H1 (cell line): ENCODE results near the gene GPT2.

Experiments used
- CHD1 ChIP-seq: IDR thresholded peaks from 2 replicates; pipeline ENCODE4 v1.6.1; 2012; ENCODE audit warnings: low read depth, low read length, improper control_type of control experiment
- CTCF ChIP-seq, 3 experiments: IDR thresholded peaks; 1 replicate in 2 of 3; 2 replicates in 1 of 3; pipeline versions ENCODE4 v1.5.1 to v1.6.1; 2011; ENCODE audit warnings: low read length in 3 of 3, mild to moderate bottlenecking in 3 of 3, inconsistent platforms in 2 of 3, low read depth in 1 of 3, moderate library complexity in 1 of 3; ENCODE audit not compliant: insufficient read depth in 1 of 3; ENCODE audit errors: control extremely low read depth in 1 of 3
- EGR1 ChIP-seq: IDR thresholded peaks from 2 replicates; pipeline ENCODE4 v1.6.1; 2011; ENCODE audit warnings: low read depth, low read length, borderline replicate concordance
- EZH2 ChIP-seq: fragments of 200-600 bp; sonication (generic); IDR thresholded peaks from 2 replicates; pipeline ENCODE4 v1.7.1; 2012; ENCODE audit warnings: low read depth, mild to moderate bottlenecking, moderate library complexity, low read length, inconsistent platforms; ENCODE audit not compliant: severe bottlenecking
- POLR2A ChIP-seq, 2 experiments: IDR thresholded peaks; 1 replicate in 1 of 2; 2 replicates in 1 of 2; pipeline ENCODE4 v1.6.1; 2011; ENCODE audit warnings: low read depth in 2 of 2, low read length in 2 of 2, mild to moderate bottlenecking in 2 of 2; ENCODE audit errors: control extremely low read depth in 1 of 2
- POLR2AphosphoS5 ChIP-seq: IDR thresholded peaks from 2 replicates; pipeline ENCODE4 v1.6.1; 2011; ENCODE audit warnings: low read depth, low read length
- RAD21 ChIP-seq, 2 experiments: IDR thresholded peaks in 1 of 2; conservative IDR thresholded peaks in 1 of 2; 2 replicates each; pipeline ENCODE4 v1.6.1; 2011; ENCODE audit warnings: low read depth in 2 of 2, low read length in 2 of 2, improper control_type of control experiment in 1 of 2, inconsistent platforms in 1 of 2, mild to moderate bottlenecking in 1 of 2, moderate library complexity in 1 of 2
- SP1 ChIP-seq: IDR thresholded peaks from 2 replicates; pipeline ENCODE4 v1.6.1; 2011; ENCODE audit warnings: low read depth, low read length
- TBP ChIP-seq: IDR thresholded peaks from 2 replicates; pipeline ENCODE4 v1.6.1; 2011; ENCODE audit warnings: low read depth, low read length, improper control_type of control experiment

GRCh38 chr16:46887524-46887854, 3.3 kb downstream of the GPT2 start:
- TF ChIP-seq CTCF (IDR thresholded peaks at IDR 0.05; ENCODE audit: control extremely low read depth in 1 of 3, insufficient read depth in 1 of 3, low read depth in 1 of 3, low read length in 3 of 3) (no peak), TBP (no peak), POLR2AphosphoS5 (no peak), RAD21 (IDR thresholded peaks at IDR 0.05 in 1 of 2, conservative IDR thresholded peaks at IDR 0.05 in 1 of 2; ENCODE audit: low read depth in 2 of 2, low read length in 2 of 2) (no peak), SP1 (no peak), EGR1 (no peak), POLR2A (IDR thresholded peaks at IDR 0.05; ENCODE audit: control extremely low read depth in 1 of 2, low read depth in 2 of 2, low read length in 2 of 2) (no peak), CHD1 (no peak), EZH2 (no peak)
